HG03103 (cell line): ENCODE results near the gene NCCRP1.

ENCODE experiments used
- ATAC-seq: cut with Tn5 transposase; IDR thresholded peaks from one replicate; pipeline ENCODE4 v1.9.1; 2021; ENCODE audit warnings: low read depth; ENCODE audit not compliant: unreplicated experiment

The NCCRP1 gene

GRCh38 chr19:39163621-39164020, 33.1 kb upstream of the NCCRP1 start:
- ATAC-seq, result no peak

- ATAC-seq, result no peak
These were observed 32.5 kb upstream of the NCCRP1 start for GRCh38 chr19:39164289-39164688.

- ATAC-seq, result no peak
These were observed 30.9 kb upstream of the NCCRP1 start for GRCh38 chr19:39165857-39166256.

GRCh38 chr19:39166571-39167391, 30.0 kb upstream of the NCCRP1 start:
- ATAC-seq, result no peak

GRCh38 chr19:39167461-39168257, 29.1 kb upstream of the NCCRP1 start:
- no peak for ATAC-seq

GRCh38 chr19:39168258-39169142, 28.3 kb upstream of the NCCRP1 start:
- ATAC-seq, result no peak

GRCh38 chr19:39169143-39169810, 27.5 kb upstream of the NCCRP1 start:
- ATAC-seq, result no peak

- ATAC-seq, result no peak
These were observed 26.2 kb upstream of the NCCRP1 start for GRCh38 chr19:39170386-39171231.

- no peak for ATAC-seq
These were observed 25.0 kb upstream of the NCCRP1 start for GRCh38 chr19:39171479-39172465.

- no peak for ATAC-seq
These were observed 23.9 kb upstream of the NCCRP1 start for GRCh38 chr19:39172700-39173501.

GRCh38 chr19:39173502-39173991, 23.2 kb upstream of the NCCRP1 start:
- ATAC-seq, result no peak

GRCh38 chr19:39174142-39174541, 22.6 kb upstream of the NCCRP1 start:
- no peak for ATAC-seq

GRCh38 chr19:39174558-39175544, 21.9 kb upstream of the NCCRP1 start:
- no peak for ATAC-seq

GRCh38 chr19:39175564-39175963, 21.2 kb upstream of the NCCRP1 start:
- ATAC-seq, result no peak

- ATAC-seq, result no peak
These were observed 19.6 kb upstream of the NCCRP1 start for GRCh38 chr19:39177110-39177699.

GRCh38 chr19:39177736-39178135, 19.0 kb upstream of the NCCRP1 start:
- no peak for ATAC-seq
